Esophagus muscularis mucosa (tissue), 4 donors: Measurements from ENCODE around the gene FNTB.

Source experiments
- CTCF ChIP-seq, 3 experiments: fragments of 200-600 bp in 2 of 3; fragments of 450-650 bp in 1 of 3; sonication (generic) in 2 of 3; IDR thresholded peaks; one replicate each; pipeline ENCODE4 v1.5.1; 2017 to 2019; ENCODE audit warnings: antibody characterized with exemption in 3 of 3, mild to moderate bottlenecking in 2 of 3, moderate library complexity in 1 of 3
- EP300 ChIP-seq: sonication (generic); formaldehyde crosslinking; IDR thresholded peaks from one replicate; pipeline ENCODE4 v1.6.1; 2017; ENCODE audit warnings: antibody characterized with exemption
- POLR2A ChIP-seq: fragments of 450-650 bp; IDR thresholded peaks from one replicate; pipeline ENCODE4 v1.6.1; 2017; ENCODE audit warnings: antibody characterized with exemption, moderate library complexity, mild to moderate bottlenecking, low read depth
- POLR2AphosphoS5 ChIP-seq, 2 donors: sonication (generic); formaldehyde crosslinking; IDR thresholded peaks; one replicate each; pipeline ENCODE4 v1.6.1; 2017; ENCODE audit warnings: antibody characterized with exemption in 2 of 2

GRCh38 chr14:65070471-65070976 is 83.8 kb downstream of the FNTB start:
- TF ChIP-seq CTCF (IDR thresholded peaks at IDR 0.05) (no peak), POLR2A (no peak), POLR2AphosphoS5 (IDR thresholded peaks at IDR 0.05) (no peak), EP300 (no peak)
